NCI-H69 (cell line): ENCODE data around the gene MELTF.

Experiments
- DNase-seq: peaks from one replicate; lab custom pipeline; 2025; lab: John Stamatoyannopoulos, UW

Gene MELTF

GRCh38 chr3:197010556-197011351 is 18.9 kb downstream of the MELTF start:
- peak; percentile 72 for DNase-seq

- DNase-seq = no peak
Observed at GRCh38 chr3:197009532-197010019, 20.0 kb downstream of the MELTF start.

GRCh38 chr3:197008436-197009209 is 21.0 kb downstream of the MELTF start:
- no peak for DNase-seq

GRCh38 chr3:197007953-197008352 is 21.7 kb downstream of the MELTF start:
- DNase-seq = no peak

- peak; percentile 27 for DNase-seq
Observed at GRCh38 chr3:197007296-197007940, 22.2 kb downstream of the MELTF start.

GRCh38 chr3:197006860-197007259 is 22.8 kb downstream of the MELTF start:
- DNase-seq = no peak

- DNase-seq = no peak
Observed at GRCh38 chr3:197006446-197006845, 23.2 kb downstream of the MELTF start.

GRCh38 chr3:197003461-197004385 is 25.9 kb downstream of the MELTF start:
- peak; percentile 76 for DNase-seq

GRCh38 chr3:197002701-197003454 is 26.7 kb downstream of the MELTF start:
- peak; percentile 96 for DNase-seq

GRCh38 chr3:197001972-197002700 is 27.5 kb downstream of the MELTF start:
- DNase-seq = no peak

- DNase-seq = peak; percentile 41
Observed at GRCh38 chr3:197001106-197001971, 28.3 kb downstream of the MELTF start.

GRCh38 chr3:197000211-197000610 is 29.4 kb downstream of the MELTF start:
- no peak for DNase-seq

GRCh38 chr3:196998966-196999760 is 30.5 kb downstream of the MELTF start:
- DNase-seq = no peak

- DNase-seq = no peak
Observed at GRCh38 chr3:196997311-196997710, 32.3 kb downstream of the MELTF start.

- DNase-seq = peak; percentile 57
Observed at GRCh38 chr3:196996454-196997265, 33.0 kb downstream of the MELTF start.

GRCh38 chr3:196995646-196996355 is 33.8 kb downstream of the MELTF start:
- DNase-seq = peak; percentile 30

GRCh38 chr3:196995027-196995426 is 34.6 kb downstream of the MELTF start:
- DNase-seq = no peak
